ENCODE results near the gene KCNA3.

Gene KCNA3

GRCh38 chr1:110672001-110672752 lies 2.6 kb downstream of the KCNA3 start:
- TF ChIP-seq, protein P1, sequence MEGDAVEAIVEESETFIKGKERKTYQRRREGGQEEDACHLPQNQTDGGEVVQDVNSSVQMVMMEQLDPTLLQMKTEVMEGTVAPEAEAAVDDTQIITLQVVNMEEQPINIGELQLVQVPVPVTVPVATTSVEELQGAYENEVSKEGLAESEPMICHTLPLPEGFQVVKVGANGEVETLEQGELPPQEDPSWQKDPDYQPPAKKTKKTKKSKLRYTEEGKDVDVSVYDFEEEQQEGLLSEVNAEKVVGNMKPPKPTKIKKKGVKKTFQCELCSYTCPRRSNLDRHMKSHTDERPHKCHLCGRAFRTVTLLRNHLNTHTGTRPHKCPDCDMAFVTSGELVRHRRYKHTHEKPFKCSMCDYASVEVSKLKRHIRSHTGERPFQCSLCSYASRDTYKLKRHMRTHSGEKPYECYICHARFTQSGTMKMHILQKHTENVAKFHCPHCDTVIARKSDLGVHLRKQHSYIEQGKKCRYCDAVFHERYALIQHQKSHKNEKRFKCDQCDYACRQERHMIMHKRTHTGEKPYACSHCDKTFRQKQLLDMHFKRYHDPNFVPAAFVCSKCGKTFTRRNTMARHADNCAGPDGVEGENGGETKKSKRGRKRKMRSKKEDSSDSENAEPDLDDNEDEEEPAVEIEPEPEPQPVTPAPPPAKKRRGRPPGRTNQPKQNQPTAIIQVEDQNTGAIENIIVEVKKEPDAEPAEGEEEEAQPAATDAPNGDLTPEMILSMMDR (IDR thresholded peaks at IDR 0.05): no peak

DNA sequence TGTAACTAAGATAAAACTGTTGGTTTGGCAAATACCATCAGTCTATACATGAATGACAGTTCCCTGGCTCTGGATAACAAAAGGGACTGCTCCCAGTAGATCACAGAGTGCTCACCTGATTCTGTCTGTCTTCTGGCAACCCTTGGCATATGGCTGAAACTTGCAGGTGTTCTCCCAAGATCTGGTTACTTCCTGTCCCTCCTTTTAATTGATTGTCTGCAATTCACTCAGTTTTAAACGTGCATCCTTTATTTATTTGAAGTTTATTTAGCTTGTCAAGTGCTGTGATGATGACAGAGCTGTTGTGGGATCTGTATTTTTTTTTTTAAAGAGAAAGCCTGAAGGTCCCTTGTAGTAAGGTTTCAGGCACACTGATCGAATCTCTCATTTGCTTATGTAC lies 3.4 kb downstream of the KCNA3 start:
- TF ChIP-seq, protein P1 (IDR thresholded peaks at IDR 0.05): no peak

DNA sequence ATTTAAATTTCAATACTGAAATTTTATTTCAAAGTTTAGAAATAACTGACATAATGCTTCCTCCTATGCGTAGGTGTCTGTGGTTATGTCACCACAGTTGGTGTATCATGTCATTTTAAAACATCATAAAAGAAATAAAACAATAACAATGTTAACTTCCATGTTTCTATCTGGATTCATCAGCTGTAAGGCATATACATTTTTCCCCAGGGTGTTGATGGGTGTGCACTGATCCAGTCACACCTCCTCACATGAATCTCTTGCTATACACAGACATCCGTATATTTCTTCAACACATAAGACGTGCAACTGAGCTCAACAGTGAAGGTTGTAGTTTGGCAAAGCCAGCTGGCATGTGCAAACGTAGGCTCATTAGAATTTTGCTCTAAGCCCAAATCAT lies 6.2 kb downstream of the KCNA3 start:
- TF ChIP-seq, protein P1 (IDR thresholded peaks at IDR 0.05): no peak

DNA sequence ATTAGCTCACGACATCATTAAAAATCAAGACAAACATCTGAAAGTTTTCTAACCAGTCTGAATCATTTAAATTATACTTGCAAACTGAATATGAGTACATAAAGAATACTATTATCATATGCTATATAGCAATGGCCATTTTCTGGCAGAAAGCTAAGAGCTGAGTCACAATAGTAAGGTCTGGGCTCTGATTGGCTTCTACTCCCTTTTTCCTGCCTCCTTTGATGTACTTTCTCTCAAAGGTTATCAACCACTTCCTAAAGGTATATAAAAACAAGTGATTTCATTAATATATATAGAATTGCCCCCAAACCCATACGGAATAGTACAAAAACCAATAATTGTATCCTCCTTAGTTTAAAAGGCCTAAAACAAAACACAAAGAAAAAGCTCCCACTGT lies 7.0 kb downstream of the KCNA3 start:
- TF ChIP-seq, protein P1 (IDR thresholded peaks at IDR 0.05): no peak

GRCh38 chr1:110663241-110663640 lies 11.5 kb downstream of the KCNA3 start:
- TF ChIP-seq, protein P1 (IDR thresholded peaks at IDR 0.05): no peak

GRCh38 chr1:110657351-110657750 lies 17.4 kb downstream of the KCNA3 start:
- TF ChIP-seq, protein P1 (IDR thresholded peaks at IDR 0.05): no peak

DNA sequence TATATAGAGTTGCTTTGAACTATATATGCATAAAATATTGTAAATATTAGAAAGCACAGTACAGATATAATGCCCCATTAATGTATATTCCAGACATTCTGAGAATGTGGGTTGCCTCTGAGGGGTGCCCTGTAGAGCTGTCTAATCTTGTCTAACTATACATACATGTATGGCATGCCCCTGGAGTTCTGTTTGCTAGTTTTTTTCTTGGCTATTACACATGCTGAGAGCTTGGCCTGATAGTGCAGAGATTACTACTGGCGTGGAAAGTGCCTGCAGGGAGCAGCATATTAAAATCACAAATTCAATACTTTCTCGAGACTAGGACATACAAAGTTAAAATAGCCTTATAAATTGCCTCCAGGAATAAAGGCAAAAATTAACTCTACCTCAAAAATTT lies 24.1 kb downstream of the KCNA3 start:
- TF ChIP-seq, protein P1 (IDR thresholded peaks at IDR 0.05): no peak

DNA sequence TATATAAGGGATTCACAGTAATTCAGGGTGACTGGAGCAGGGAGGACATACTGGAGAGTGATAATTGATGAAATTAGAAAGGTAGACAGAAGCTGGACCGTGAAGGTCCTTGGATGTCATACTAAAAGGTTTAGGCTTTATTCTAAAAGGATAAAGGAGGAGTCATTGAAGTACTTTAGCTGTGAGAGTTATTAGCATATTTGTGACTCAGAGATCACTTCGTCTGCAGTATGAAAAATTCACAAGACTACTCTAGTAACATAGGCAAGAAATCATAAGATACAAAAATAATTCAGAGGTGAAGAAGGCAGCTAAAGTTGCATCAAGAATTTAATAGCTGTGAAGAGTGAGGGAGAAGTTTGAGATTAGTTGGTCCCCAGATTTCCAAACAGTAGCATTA lies 26.3 kb downstream of the KCNA3 start:
- TF ChIP-seq, protein P1 (IDR thresholded peaks at IDR 0.05): no peak
